Tibial nerve (tissue), 4 donors: ENCODE data around the gene YEATS4. TPM values are rescaled to one million over a fixed set of nuclear protein-coding genes. Genes with fewer than 3 reads are reported as not detected.

Experiments used
- DNase-seq, 2 donors: peaks; one replicate each; pipeline ENCODE4 v3.0.0-alpha.2; 2019; ENCODE audit warnings: low spot score in 2 of 2
- H3K27ac ChIP-seq, 4 donors: fragments of 200-600 bp; sonication (generic) in 3 of 4; one replicate each; pipeline ENCODE4 v1.5.1; 2017 to 2019; ENCODE audit warnings: mild to moderate bottlenecking in 1 of 4
- H3K27me3 ChIP-seq, 2 donors: fragments of 200-600 bp; sonication (generic) in 1 of 2; one replicate each; pipeline versions ENCODE4 v1.5.1 to v1.6.0; 2017 to 2019
- H3K36me3 ChIP-seq, 3 donors: fragments of 200-600 bp; sonication (generic); one replicate each; pipeline ENCODE4 v1.5.1; 2018 to 2019
- H3K4me1 ChIP-seq, 4 donors: fragments of 200-600 bp; sonication (generic) in 3 of 4; one replicate each; pipeline ENCODE4 v1.5.1; 2017 to 2019
- H3K4me3 ChIP-seq, 4 donors: fragments of 200-600 bp; sonication (generic) in 3 of 4; one replicate each; pipeline ENCODE4 v1.5.1; 2017 to 2019; ENCODE audit warnings: mild to moderate bottlenecking in 1 of 4, moderate library complexity in 1 of 4
- H3K9me3 ChIP-seq, 4 donors: fragments of 200-600 bp; sonication (generic) in 3 of 4; one replicate each; pipeline ENCODE4 v1.5.1; 2017 to 2019
- CTCF ChIP-seq, 5 experiments: fragments of 200-600 bp in 3 of 5; fragments of 450-650 bp in 2 of 5; sonication (generic) in 3 of 5; IDR thresholded peaks; one replicate each; pipeline ENCODE4 v1.5.1; 2016 to 2019; ENCODE audit warnings: antibody characterized with exemption in 5 of 5, mild to moderate bottlenecking in 3 of 5, moderate library complexity in 2 of 5
- EP300 ChIP-seq, 2 donors: sonication (generic); formaldehyde crosslinking; IDR thresholded peaks; one replicate each; pipeline ENCODE4 v1.6.1; 2017; ENCODE audit warnings: antibody characterized with exemption in 2 of 2, mild to moderate bottlenecking in 1 of 2
- POLR2A ChIP-seq, 2 donors: fragments of 450-650 bp; IDR thresholded peaks; one replicate each; pipeline ENCODE4 v1.6.1; 2017; ENCODE audit warnings: antibody characterized with exemption in 2 of 2, mild to moderate bottlenecking in 2 of 2, moderate library complexity in 2 of 2
- WGBS, 2 donors: methylation state at CpG; one replicate each; pipeline ENCODE4 v1.1.5; 2018; 5-methylcytosine and 5-hydroxymethylcytosine counted together
- total RNA-seq, 4 donors: library from RNA; depleted of rRNA; stranded (reverse); fragments of >200 nt; gene quantifications; one replicate each; pipeline ENCODE4 v1.1.0, GENCODE V29; 2016

The YEATS4 gene
- total RNA-seq, 4 donors from 2014 or later, result 18.6 to 66.1 (median 55.0) TPM

GRCh38 chr12:69415471-69416275 is 56.1 kb downstream of the YEATS4 start:
- Histone ChIP-seq H3K9me3 (no peaks in the 10 kb centered on the region), H3K27me3 (no peaks in the 10 kb centered on the region), H3K27ac (peak overlapping the region in 2 of 4 donors; percentile 1 to 19), H3K4me1 (peaks cover 0 to 11% (median 7%) of the 10 kb centered on the region in 4 donors), H3K36me3 (peaks cover 0 to 5% (median 0%) of the 10 kb centered on the region in 3 donors), H3K4me3 (no peak overlapping the region)
- peak; percentile 58 to 86 (median 71) for TF ChIP-seq CTCF (IDR thresholded peaks at IDR 0.05)
- peak in 1 of 2 donors; percentile 65 for TF ChIP-seq EP300 (IDR thresholded peaks at IDR 0.05)
- TF ChIP-seq POLR2A (IDR thresholded peaks at IDR 0.05), result no peak
- WGBS, 2 donors, result 38% methylated on average over 8 of the region's 8 CpGs
- peak; percentile 51 to 80 for DNase-seq

DNA sequence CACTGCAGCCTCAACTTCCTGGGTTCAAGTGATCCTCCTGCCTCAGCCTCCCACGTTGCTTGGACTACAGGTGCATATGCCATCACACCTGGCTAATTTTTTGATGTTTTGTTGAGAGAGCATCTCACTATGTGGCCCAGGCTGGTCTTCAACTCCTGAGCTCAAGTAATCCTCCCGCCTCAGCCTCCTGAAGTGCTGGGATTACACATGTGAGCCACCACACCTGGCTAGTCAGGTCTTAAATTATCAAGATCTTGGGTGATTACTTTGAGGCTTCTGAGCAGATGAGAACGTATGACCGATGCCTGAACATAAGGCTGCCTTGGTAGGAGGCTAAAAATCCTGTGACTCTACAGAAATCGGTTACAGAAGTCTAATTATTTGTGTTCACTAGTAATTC is 57.7 kb downstream of the YEATS4 start:
- Histone ChIP-seq H3K27me3 (no peaks in the 10 kb centered on the region), H3K27ac (no peak overlapping the region), H3K4me3 (no peak overlapping the region), H3K4me1 (peaks cover 0 to 11% (median 7%) of the 10 kb centered on the region in 4 donors), H3K36me3 (no peaks in the 10 kb centered on the region), H3K9me3 (no peaks in the 10 kb centered on the region)
- TF ChIP-seq CTCF (IDR thresholded peaks at IDR 0.05), result no peak
- TF ChIP-seq EP300 (IDR thresholded peaks at IDR 0.05), result no peak
- no peak for TF ChIP-seq POLR2A (IDR thresholded peaks at IDR 0.05)
- WGBS, 2 donors, result 89 to 90% methylated on average over 5 of the region's 5 CpGs
- no peak for DNase-seq

- DNase-seq, result no peak
- H3K9me3 ChIP-seq, result no peaks in the 10 kb centered on the region
- TF ChIP-seq CTCF (IDR thresholded peaks at IDR 0.05), result no peak
- no peak for TF ChIP-seq EP300 (IDR thresholded peaks at IDR 0.05)
- no peak for TF ChIP-seq POLR2A (IDR thresholded peaks at IDR 0.05)
- 77 to 81% methylated on average over 5 of the region's 5 CpGs for WGBS, 2 donors
- H3K27me3 ChIP-seq, result no peaks in the 10 kb centered on the region
- peaks cover 0 to 11% (median 7%) of the 10 kb centered on the region in 4 donors for H3K4me1 ChIP-seq
- no peak overlapping the region for H3K4me3 ChIP-seq
- no peaks in the 10 kb centered on the region for H3K36me3 ChIP-seq
- no peak overlapping the region for H3K27ac ChIP-seq
Observed at GRCh38 chr12:69417741-69418167, 58.2 kb downstream of the YEATS4 start.

GRCh38 chr12:69419701-69420100 is 60.2 kb downstream of the YEATS4 start:
- H3K36me3 ChIP-seq, result no peaks in the 10 kb centered on the region
- 100% methylated on average over 1 of the region's 1 CpG for WGBS, 2 donors
- H3K4me3 ChIP-seq, result no peak overlapping the region
- TF ChIP-seq POLR2A (IDR thresholded peaks at IDR 0.05) (no peak), EP300 (IDR thresholded peaks at IDR 0.05) (no peak), CTCF (IDR thresholded peaks at IDR 0.05) (no peak)
- H3K4me1 ChIP-seq, result peaks cover 0 to 11% (median 7%) of the 10 kb centered on the region in 4 donors
- no peak overlapping the region for H3K27ac ChIP-seq
- DNase-seq, result no peak
- no peaks in the 10 kb centered on the region for H3K27me3 ChIP-seq
- no peaks in the 10 kb centered on the region for H3K9me3 ChIP-seq

GRCh38 chr12:69421548-69421947 is 62.0 kb downstream of the YEATS4 start:
- H3K4me1 ChIP-seq, result peaks cover 0 to under 1% (median 0%) of the 10 kb centered on the region in 4 donors
- H3K27me3 ChIP-seq, result no peaks in the 10 kb centered on the region
- H3K27ac ChIP-seq, result no peak overlapping the region
- no peak overlapping the region for H3K4me3 ChIP-seq
- TF ChIP-seq CTCF (IDR thresholded peaks at IDR 0.05) (no peak), EP300 (IDR thresholded peaks at IDR 0.05) (no peak), POLR2A (IDR thresholded peaks at IDR 0.05) (no peak)
- WGBS, 2 donors, result 91 to 93% methylated on average over 3 of the region's 3 CpGs
- no peaks in the 10 kb centered on the region for H3K9me3 ChIP-seq
- no peak for DNase-seq
- peaks cover 0 to 4% (median 0%) of the 10 kb centered on the region in 3 donors for H3K36me3 ChIP-seq
